GM23338 (cell line): Measurements from ENCODE around the gene ARSB. TPM values are rescaled to one million over a fixed set of nuclear protein-coding genes. Genes with fewer than 3 reads are reported as not detected.

Experiments used
- ATAC-seq: fragments of 200-7000 bp; cut with Tn5 transposase; 3 replicates; pipeline ENCODE4 v1.9.1; 2020
- DNase-seq: peaks from one replicate; pipeline ENCODE4 v3.0.0-alpha.2; 2015; ENCODE audit warnings: low spot score
- H2AFZ ChIP-seq: fragments of 200-600 bp; sonication (generic); 2 replicates; pipeline ENCODE4 v1.8.0; 2016; ENCODE audit warnings: antibody characterized with exemption, mild to moderate bottlenecking, moderate library complexity
- H3F3A ChIP-seq: fragments of 200-600 bp; sonication (generic); replicated peaks from 2 replicates; pipeline ENCODE4 v1.8.0; 2017; ENCODE audit warnings: antibody characterized with exemption, mixed run types, low read depth
- H3K27ac ChIP-seq: fragments of 200-600 bp; sonication (generic); 2 replicates; pipeline ENCODE4 v1.6.1; 2016; ENCODE audit warnings: low read depth
- H3K27me3 ChIP-seq: fragments of 200-600 bp; sonication (generic); 2 replicates; pipeline ENCODE4 v1.8.0; 2016; ENCODE audit warnings: mild to moderate bottlenecking, mixed run types, moderate library complexity; ENCODE audit not compliant: insufficient read depth
- H3K36me3 ChIP-seq: fragments of 200-600 bp; sonication (generic); 2 replicates; pipeline ENCODE4 v1.8.0; 2016; ENCODE audit warnings: mild to moderate bottlenecking; ENCODE audit not compliant: insufficient read depth
- H3K4me1 ChIP-seq: fragments of 200-600 bp; sonication (generic); 2 replicates; pipeline ENCODE4 v1.8.0; 2016; ENCODE audit warnings: mild to moderate bottlenecking, moderate library complexity; ENCODE audit not compliant: insufficient read depth
- H3K4me2 ChIP-seq: fragments of 200-600 bp; sonication (generic); 2 replicates; pipeline ENCODE4 v1.7.1; 2017; ENCODE audit warnings: mixed run types
- H3K4me3 ChIP-seq: fragments of 200-600 bp; sonication (generic); 2 replicates; pipeline ENCODE4 v1.6.1; 2016; ENCODE audit warnings: mixed run types
- H3K79me2 ChIP-seq: fragments of 200-600 bp; sonication (generic); replicated peaks from 2 replicates; pipeline ENCODE4 v1.8.0; 2017; ENCODE audit warnings: mild to moderate bottlenecking; ENCODE audit not compliant: insufficient read depth
- H3K9me2 ChIP-seq: fragments of 200-600 bp; sonication (generic); 2 replicates; pipeline ENCODE4 v1.8.0; 2017; ENCODE audit not compliant: insufficient read depth
- H4K20me1 ChIP-seq: fragments of 200-600 bp; sonication (generic); replicated peaks from 2 replicates; pipeline ENCODE4 v1.8.0; 2017; ENCODE audit warnings: mild to moderate bottlenecking; ENCODE audit not compliant: insufficient read depth
- H3K27ac Mint-ChIP-seq: 2 replicates; pipeline ENCODE4 v1.8.0; 2020; ENCODE audit warnings: inconsistent platforms, mild to moderate bottlenecking, moderate library complexity, mixed read lengths
- H3K27me3 Mint-ChIP-seq: 3 replicates; pipeline ENCODE4 v1.8.0; 2022; ENCODE audit warnings: low read depth, mild to moderate bottlenecking, moderate library complexity, mixed read lengths, inconsistent platforms; ENCODE audit not compliant: insufficient read depth, poor library complexity
- H3K36me3 Mint-ChIP-seq: 3 replicates; pipeline ENCODE4 v1.8.0; 2021; ENCODE audit warnings: low read depth, mild to moderate bottlenecking, inconsistent platforms, moderate library complexity, mixed read lengths
- H3K4me1 Mint-ChIP-seq: 3 replicates; pipeline ENCODE4 v1.8.0; 2020; ENCODE audit warnings: mild to moderate bottlenecking, inconsistent platforms, mixed read lengths
- H3K4me3 Mint-ChIP-seq: 3 replicates; pipeline ENCODE4 v1.8.0; 2021; ENCODE audit warnings: moderate library complexity, mild to moderate bottlenecking, inconsistent platforms, mixed read lengths
- H3K9me3 Mint-ChIP-seq: 3 replicates; pipeline ENCODE4 v1.8.0; 2020; ENCODE audit warnings: moderate library complexity, mild to moderate bottlenecking, inconsistent platforms, mixed read lengths
- CREB1 ChIP-seq: fragments of 250-450 bp; sonication (Bioruptor Pico); IDR thresholded peaks from 2 replicates; pipeline ENCODE4 v1.5.0; 2020; ENCODE audit warnings: low read depth, mild to moderate bottlenecking, moderate library complexity
- EZH2phosphoT487 ChIP-seq: fragments of 200-600 bp; sonication (generic); IDR thresholded peaks from one replicate; pipeline ENCODE4 v1.8.1; 2018; ENCODE audit warnings: antibody characterized with exemption; ENCODE audit not compliant: unreplicated experiment
- JUNB ChIP-seq: IDR thresholded peaks from one replicate; pipeline ENCODE4 v1.6.1; 2016; ENCODE audit warnings: antibody characterized with exemption; ENCODE audit not compliant: unreplicated experiment
- NANOG ChIP-seq: IDR thresholded peaks from 2 replicates; pipeline ENCODE4 v1.6.1; 2016; ENCODE audit warnings: antibody characterized with exemption, borderline replicate concordance
- POLR2AphosphoS5 ChIP-seq: IDR thresholded peaks from 2 replicates; pipeline ENCODE4 v1.6.1; 2016; ENCODE audit warnings: antibody characterized with exemption, low read depth
- STAT1 ChIP-seq: IDR thresholded peaks from one replicate; pipeline ENCODE4 v1.6.1; 2016; ENCODE audit warnings: antibody characterized with exemption; ENCODE audit not compliant: unreplicated experiment
- ZNF114 ChIP-seq: fragments of 250-450 bp; sonication (Bioruptor Pico); IDR thresholded peaks from 2 replicates; pipeline ENCODE4 v1.5.0; 2020; ENCODE audit warnings: mild to moderate bottlenecking, moderate library complexity
- ZNF331 ChIP-seq: fragments of 250-450 bp; sonication (Bioruptor Pico); IDR thresholded peaks from 2 replicates; pipeline ENCODE4 v1.5.0; 2020; ENCODE audit warnings: low read depth, mild to moderate bottlenecking, moderate library complexity
- polyA plus RNA-seq: library from polyadenylated mRNA; unstranded; fragments of >200 nt; fragmentation: Nextera tagmentation; extraction: Ambion mirVana; gene quantifications from 2 replicates; pipeline ENCODE4 v1.2.1, GENCODE V29; 2016
- total RNA-seq: library from RNA; depleted of rRNA; stranded (reverse); fragments of >200 nt; shearing (Covaris generic); gene quantifications from 2 replicates; pipeline ENCODE4 v1.2.3, GENCODE V29; 2014
- TF ChIP-seq, protein P1 (sequence below): IDR thresholded peaks from one replicate; pipeline ENCODE4 v1.6.1; 2018; ENCODE audit warnings: antibody characterized with exemption; ENCODE audit not compliant: unreplicated experiment
- TF ChIP-seq, protein P2 (sequence below), 2 experiments: fragments of 200-600 bp in 1 of 2; sonication (generic) in 1 of 2; conservative IDR thresholded peaks; 2 replicates each; pipeline versions ENCODE4 v1.5.1 to v1.6.1; 2016 to 2017; ENCODE audit warnings: antibody characterized with exemption in 2 of 2, low read depth in 2 of 2, mild to moderate bottlenecking in 2 of 2, moderate library complexity in 1 of 2
- TF ChIP-seq, protein P3 (sequence below): IDR thresholded peaks from 2 replicates; pipeline ENCODE4 v1.6.1; 2016; ENCODE audit warnings: antibody characterized with exemption

Gene ARSB
- total and polyA plus RNA-seq, 2 experiments from 2014 or later, result 7.4 to 24.6 TPM

DNA sequence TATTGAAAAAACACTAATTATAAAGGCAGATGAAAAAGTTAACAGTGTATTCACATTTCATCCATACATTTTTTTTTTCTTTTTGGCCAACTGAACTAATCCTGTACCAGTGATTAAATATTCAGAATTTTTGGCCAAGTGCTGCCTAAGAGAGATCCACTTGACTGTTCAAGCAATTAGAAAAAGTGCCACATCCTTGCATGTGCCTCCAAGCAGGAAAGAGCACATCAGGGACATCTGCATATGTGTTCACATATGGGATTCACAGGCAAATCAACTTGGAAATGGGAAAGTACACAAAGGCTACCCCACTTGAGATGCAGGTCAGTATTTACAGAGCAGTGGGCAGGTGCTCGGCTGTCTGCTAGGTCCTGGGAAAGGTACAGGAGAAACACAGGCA, 173.2 kb downstream of the ARSB start:
- no peaks in the 10 kb centered on the region for H4K20me1 ChIP-seq
- no peaks in the 10 kb centered on the region for H3K36me3 ChIP-seq
- no peak for ATAC-seq
- Mint-ChIP-seq H3K27ac (peak overlapping the region; percentile 54; the same call in 1 of the 2 replicates), H3K4me1 (peaks cover 14% of the 10 kb centered on the region), H3K4me3 (no peak overlapping the region), H3K27me3 (peaks cover 4% of the 10 kb centered on the region), H3K9me3 (no peaks in the 10 kb centered on the region), H3K36me3 (no peaks in the 10 kb centered on the region)
- TF ChIP-seq, protein P1, sequence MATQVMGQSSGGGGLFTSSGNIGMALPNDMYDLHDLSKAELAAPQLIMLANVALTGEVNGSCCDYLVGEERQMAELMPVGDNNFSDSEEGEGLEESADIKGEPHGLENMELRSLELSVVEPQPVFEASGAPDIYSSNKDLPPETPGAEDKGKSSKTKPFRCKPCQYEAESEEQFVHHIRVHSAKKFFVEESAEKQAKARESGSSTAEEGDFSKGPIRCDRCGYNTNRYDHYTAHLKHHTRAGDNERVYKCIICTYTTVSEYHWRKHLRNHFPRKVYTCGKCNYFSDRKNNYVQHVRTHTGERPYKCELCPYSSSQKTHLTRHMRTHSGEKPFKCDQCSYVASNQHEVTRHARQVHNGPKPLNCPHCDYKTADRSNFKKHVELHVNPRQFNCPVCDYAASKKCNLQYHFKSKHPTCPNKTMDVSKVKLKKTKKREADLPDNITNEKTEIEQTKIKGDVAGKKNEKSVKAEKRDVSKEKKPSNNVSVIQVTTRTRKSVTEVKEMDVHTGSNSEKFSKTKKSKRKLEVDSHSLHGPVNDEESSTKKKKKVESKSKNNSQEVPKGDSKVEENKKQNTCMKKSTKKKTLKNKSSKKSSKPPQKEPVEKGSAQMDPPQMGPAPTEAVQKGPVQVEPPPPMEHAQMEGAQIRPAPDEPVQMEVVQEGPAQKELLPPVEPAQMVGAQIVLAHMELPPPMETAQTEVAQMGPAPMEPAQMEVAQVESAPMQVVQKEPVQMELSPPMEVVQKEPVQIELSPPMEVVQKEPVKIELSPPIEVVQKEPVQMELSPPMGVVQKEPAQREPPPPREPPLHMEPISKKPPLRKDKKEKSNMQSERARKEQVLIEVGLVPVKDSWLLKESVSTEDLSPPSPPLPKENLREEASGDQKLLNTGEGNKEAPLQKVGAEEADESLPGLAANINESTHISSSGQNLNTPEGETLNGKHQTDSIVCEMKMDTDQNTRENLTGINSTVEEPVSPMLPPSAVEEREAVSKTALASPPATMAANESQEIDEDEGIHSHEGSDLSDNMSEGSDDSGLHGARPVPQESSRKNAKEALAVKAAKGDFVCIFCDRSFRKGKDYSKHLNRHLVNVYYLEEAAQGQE, result no peak
- no peak for TF ChIP-seq ZNF114 (CRISPR knock-in tag)
- no peak for TF ChIP-seq STAT1
- TF ChIP-seq, protein P2, sequence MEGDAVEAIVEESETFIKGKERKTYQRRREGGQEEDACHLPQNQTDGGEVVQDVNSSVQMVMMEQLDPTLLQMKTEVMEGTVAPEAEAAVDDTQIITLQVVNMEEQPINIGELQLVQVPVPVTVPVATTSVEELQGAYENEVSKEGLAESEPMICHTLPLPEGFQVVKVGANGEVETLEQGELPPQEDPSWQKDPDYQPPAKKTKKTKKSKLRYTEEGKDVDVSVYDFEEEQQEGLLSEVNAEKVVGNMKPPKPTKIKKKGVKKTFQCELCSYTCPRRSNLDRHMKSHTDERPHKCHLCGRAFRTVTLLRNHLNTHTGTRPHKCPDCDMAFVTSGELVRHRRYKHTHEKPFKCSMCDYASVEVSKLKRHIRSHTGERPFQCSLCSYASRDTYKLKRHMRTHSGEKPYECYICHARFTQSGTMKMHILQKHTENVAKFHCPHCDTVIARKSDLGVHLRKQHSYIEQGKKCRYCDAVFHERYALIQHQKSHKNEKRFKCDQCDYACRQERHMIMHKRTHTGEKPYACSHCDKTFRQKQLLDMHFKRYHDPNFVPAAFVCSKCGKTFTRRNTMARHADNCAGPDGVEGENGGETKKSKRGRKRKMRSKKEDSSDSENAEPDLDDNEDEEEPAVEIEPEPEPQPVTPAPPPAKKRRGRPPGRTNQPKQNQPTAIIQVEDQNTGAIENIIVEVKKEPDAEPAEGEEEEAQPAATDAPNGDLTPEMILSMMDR (conservative IDR thresholded peaks at IDR 0.05; ENCODE audit: low read depth in 2 of 2), result no peak
- TF ChIP-seq POLR2AphosphoS5, result no peak
- no peak for TF ChIP-seq CREB1
- H2AFZ ChIP-seq, result no peak overlapping the region
- H3K9me2 ChIP-seq, result no peaks in the 10 kb centered on the region
- H3K4me2 ChIP-seq, result no peak overlapping the region
- no peaks in the 10 kb centered on the region for H3K79me2 ChIP-seq
- H3K4me3 ChIP-seq, result no peak overlapping the region
- no peak for DNase-seq
- no peaks in the 10 kb centered on the region for H3F3A ChIP-seq
- H3K27ac ChIP-seq, result no peak overlapping the region
- H3K27me3 ChIP-seq, result no peaks in the 10 kb centered on the region
- H3K4me1 ChIP-seq, result peaks cover 4% of the 10 kb centered on the region; the same call in 1 of the 2 replicates

DNA sequence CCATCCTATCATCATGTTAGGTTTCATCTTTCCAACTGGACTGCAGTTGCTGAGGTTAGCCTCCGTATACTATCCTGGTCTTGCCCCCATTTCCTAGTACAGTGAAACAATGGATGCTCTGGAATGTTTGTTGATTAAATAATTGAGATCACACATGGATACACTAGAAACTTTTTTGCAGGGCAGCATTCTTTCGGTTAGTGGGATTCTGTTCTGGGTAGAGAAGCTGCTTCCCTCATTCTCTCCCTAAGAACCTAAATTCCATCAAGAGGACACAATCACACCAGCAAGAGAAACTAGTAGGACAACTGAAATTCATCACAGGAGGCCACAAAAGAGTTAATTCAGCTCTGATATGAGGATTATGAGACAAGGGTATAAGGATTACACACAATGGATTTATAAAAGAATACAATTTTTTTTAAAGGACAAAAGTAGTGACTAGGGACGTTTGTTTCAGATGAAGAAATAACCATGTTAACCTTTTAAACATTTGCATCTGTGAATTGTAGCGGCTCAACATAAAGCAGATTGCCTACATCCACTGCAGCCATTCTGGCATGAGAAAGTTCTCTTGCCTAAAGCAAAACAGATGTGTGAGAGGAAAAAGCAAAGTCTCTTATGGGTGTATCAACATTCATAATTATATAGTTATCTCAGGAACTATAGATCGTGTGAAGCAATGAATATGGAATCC, 173.8 kb downstream of the ARSB start:
- no peaks in the 10 kb centered on the region; the same call in 2 of the 3 replicates for H3K36me3 Mint-ChIP-seq
- H3K4me2 ChIP-seq, result no peak overlapping the region
- H3K79me2 ChIP-seq, result no peaks in the 10 kb centered on the region
- ATAC-seq, result no peak
- peaks cover 4% of the 10 kb centered on the region; the same call in 1 of the 2 replicates for H3K4me1 ChIP-seq
- peaks cover 14% of the 10 kb centered on the region for H3K4me1 Mint-ChIP-seq
- no peaks in the 10 kb centered on the region for H3K36me3 ChIP-seq
- peaks cover 8% of the 10 kb centered on the region for H3K27me3 Mint-ChIP-seq
- H3K9me3 Mint-ChIP-seq, result no peaks in the 10 kb centered on the region
- H3K27me3 ChIP-seq, result no peaks in the 10 kb centered on the region
- no peak overlapping the region for H3K4me3 ChIP-seq
- no peak overlapping the region for H3K27ac Mint-ChIP-seq
- no peaks in the 10 kb centered on the region for H4K20me1 ChIP-seq
- H3K9me2 ChIP-seq, result no peaks in the 10 kb centered on the region
- DNase-seq, result no peak
- no peak overlapping the region for H2AFZ ChIP-seq
- H3K4me3 Mint-ChIP-seq, result no peak overlapping the region
- H3F3A ChIP-seq, result no peaks in the 10 kb centered on the region
- no peak overlapping the region for H3K27ac ChIP-seq
- TF ChIP-seq ZNF331 (CRISPR knock-in tag), result no peak
- no peak for TF ChIP-seq NANOG
- TF ChIP-seq JUNB, result no peak
- no peak for TF ChIP-seq ZNF114 (CRISPR knock-in tag)
- TF ChIP-seq, protein P2 (conservative IDR thresholded peaks at IDR 0.05; ENCODE audit: low read depth in 2 of 2), result no peak
- TF ChIP-seq, protein P1, result no peak
- no peak for TF ChIP-seq POLR2AphosphoS5
- no peak for TF ChIP-seq EZH2phosphoT487
- no peak for TF ChIP-seq CREB1
- TF ChIP-seq, protein P3, sequence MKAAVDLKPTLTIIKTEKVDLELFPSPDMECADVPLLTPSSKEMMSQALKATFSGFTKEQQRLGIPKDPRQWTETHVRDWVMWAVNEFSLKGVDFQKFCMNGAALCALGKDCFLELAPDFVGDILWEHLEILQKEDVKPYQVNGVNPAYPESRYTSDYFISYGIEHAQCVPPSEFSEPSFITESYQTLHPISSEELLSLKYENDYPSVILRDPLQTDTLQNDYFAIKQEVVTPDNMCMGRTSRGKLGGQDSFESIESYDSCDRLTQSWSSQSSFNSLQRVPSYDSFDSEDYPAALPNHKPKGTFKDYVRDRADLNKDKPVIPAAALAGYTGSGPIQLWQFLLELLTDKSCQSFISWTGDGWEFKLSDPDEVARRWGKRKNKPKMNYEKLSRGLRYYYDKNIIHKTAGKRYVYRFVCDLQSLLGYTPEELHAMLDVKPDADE, result no peak
